Measurements from ENCODE around the gene ACBD4.

The ACBD4 gene

GRCh38 chr17:45149669-45150664 is 14.5 kb downstream of the ACBD4 start:
- in situ Hi-C loops (cut with MboI; ENCODE audit: low sequenced_read_pairs), result loop anchor here (10.0 kb wide), 1 partner anchor 45 kb away; no protein-coding TSS in a partner anchor

GRCh38 chr17:45150911-45151809 is 15.7 kb downstream of the ACBD4 start:
- in situ Hi-C loops (cut with MboI; ENCODE audit: low sequenced_read_pairs), result no loop called here

GRCh38 chr17:45155029-45155428 is 19.5 kb downstream of the ACBD4 start:
- in situ Hi-C loops (cut with MboI; ENCODE audit: low sequenced_read_pairs), result no loop called here

- in situ Hi-C loops (cut with MboI; ENCODE audit: low sequenced_read_pairs), result no loop called here
Measured at GRCh38 chr17:45155483-45155882, 20.0 kb downstream of the ACBD4 start.

GRCh38 chr17:45156242-45156641 is 20.8 kb downstream of the ACBD4 start:
- in situ Hi-C loops (cut with MboI; ENCODE audit: low sequenced_read_pairs), result no loop called here

GRCh38 chr17:45160447-45161287 is 25.2 kb downstream of the ACBD4 start:
- in situ Hi-C loops (cut with MboI; ENCODE audit: low sequenced_read_pairs), result no loop called here

- in situ Hi-C loops (cut with MboI; ENCODE audit: low sequenced_read_pairs), result no loop called here
Measured at GRCh38 chr17:45161288-45162024, 26.0 kb downstream of the ACBD4 start, which contains the start of gene HEXIM2. Gene HEXIM2, plus strand, starts transcription at chr17:45161875. Its CDS starts 919 bp downstream, at chr17:45162794.

- in situ Hi-C loops (cut with MboI; ENCODE audit: low sequenced_read_pairs), result no loop called here
Measured at GRCh38 chr17:45162025-45162687, 26.7 kb downstream of the ACBD4 start.

GRCh38 chr17:45164734-45165269 is 29.3 kb downstream of the ACBD4 start:
- in situ Hi-C loops (cut with MboI; ENCODE audit: low sequenced_read_pairs), result no loop called here

GRCh38 chr17:45168991-45169752 is 33.7 kb downstream of the ACBD4 start:
- in situ Hi-C loops (cut with MboI; ENCODE audit: low sequenced_read_pairs), result no loop called here

- in situ Hi-C loops (cut with MboI; ENCODE audit: low sequenced_read_pairs), result no loop called here
Measured at GRCh38 chr17:45170280-45170930, 34.9 kb downstream of the ACBD4 start.

GRCh38 chr17:45170931-45171337 is 35.4 kb downstream of the ACBD4 start:
- in situ Hi-C loops (cut with MboI; ENCODE audit: low sequenced_read_pairs), result no loop called here

- in situ Hi-C loops (cut with MboI; ENCODE audit: low sequenced_read_pairs), result no loop called here
Measured at GRCh38 chr17:45171338-45172231, 36.1 kb downstream of the ACBD4 start.

- in situ Hi-C loops (cut with MboI; ENCODE audit: low sequenced_read_pairs), result no loop called here
Measured at GRCh38 chr17:45172232-45172540, 36.7 kb downstream of the ACBD4 start.

- in situ Hi-C loops (cut with MboI; ENCODE audit: low sequenced_read_pairs), result no loop called here
Measured at GRCh38 chr17:45172541-45173286, 37.2 kb downstream of the ACBD4 start.

GRCh38 chr17:45175759-45176115 is 40.2 kb downstream of the ACBD4 start:
- in situ Hi-C loops (cut with MboI; ENCODE audit: low sequenced_read_pairs), result no loop called here
